Trophoblast cell (in vitro differentiated cells and primary cell): ENCODE results near the gene GRK2.

ENCODE experiments used
- DNase-seq, 2 donors: peaks; one replicate each; pipeline ENCODE4 v3.0.0-alpha.2; 2016
- H2AFZ ChIP-seq: 2 replicates; pipeline ENCODE4 v1.6.1; 2013; ENCODE audit warnings: low read length, moderate library complexity, mild to moderate bottlenecking; ENCODE audit not compliant: insufficient read depth, poor library complexity
- H2AK5ac ChIP-seq: 2 replicates; pipeline ENCODE4 v1.6.1; 2013; ENCODE audit warnings: mild to moderate bottlenecking, low read length
- H2BK120ac ChIP-seq: 2 replicates; pipeline ENCODE4 v1.6.1; 2013; ENCODE audit warnings: low read length, mild to moderate bottlenecking, moderate library complexity; ENCODE audit not compliant: insufficient read depth, poor library complexity
- H2BK12ac ChIP-seq: 2 replicates; pipeline ENCODE4 v1.6.1; 2013; ENCODE audit warnings: mild to moderate bottlenecking, low read length, moderate library complexity
- H2BK5ac ChIP-seq: 2 replicates; pipeline ENCODE4 v1.6.1; 2013; ENCODE audit warnings: low read length, low read depth, moderate library complexity, mild to moderate bottlenecking; ENCODE audit not compliant: poor library complexity
- H3K14ac ChIP-seq: 2 replicates; pipeline ENCODE4 v1.6.1; 2013; ENCODE audit warnings: mild to moderate bottlenecking, low read length
- H3K18ac ChIP-seq: 2 replicates; pipeline ENCODE4 v1.6.1; 2013; ENCODE audit warnings: mild to moderate bottlenecking, low read length
- H3K23ac ChIP-seq: 2 replicates; pipeline ENCODE4 v1.6.1; 2013; ENCODE audit warnings: low read length
- H3K27ac ChIP-seq: 2 replicates; pipeline ENCODE4 v1.5.1; 2013; ENCODE audit warnings: low read depth, mild to moderate bottlenecking, inconsistent platforms, low read length, moderate library complexity
- H3K27me3 ChIP-seq: 2 replicates; pipeline ENCODE4 v1.6.1; 2013; ENCODE audit warnings: inconsistent platforms, mild to moderate bottlenecking, low read length, moderate library complexity; ENCODE audit not compliant: insufficient read depth
- H3K36me3 ChIP-seq, 2 experiments: 1 replicate in 1 of 2; 2 replicates in 1 of 2; pipeline ENCODE4 v1.6.1; 2013; ENCODE audit warnings: low read length in 2 of 2, mild to moderate bottlenecking in 2 of 2, moderate library complexity in 1 of 2; ENCODE audit not compliant: insufficient read depth in 2 of 2, control insufficient read depth in 1 of 2
- H3K4ac ChIP-seq: 2 replicates; pipeline ENCODE4 v1.6.1; 2013; ENCODE audit warnings: low read depth, mild to moderate bottlenecking, low read length, moderate library complexity
- H3K4me1 ChIP-seq, 2 experiments: 1 replicate in 1 of 2; 2 replicates in 1 of 2; pipeline ENCODE4 v1.6.1; 2013; ENCODE audit warnings: low read length in 2 of 2, mild to moderate bottlenecking in 2 of 2, moderate library complexity in 1 of 2; ENCODE audit not compliant: insufficient read depth in 2 of 2, control insufficient read depth in 1 of 2
- H3K4me2 ChIP-seq: 2 replicates; pipeline ENCODE4 v1.6.1; 2013; ENCODE audit warnings: inconsistent platforms, mild to moderate bottlenecking, low read length, moderate library complexity
- H3K4me3 ChIP-seq: 2 replicates; pipeline ENCODE4 v1.5.1; 2013; ENCODE audit warnings: mild to moderate bottlenecking, low read depth, low read length, inconsistent platforms
- H3K79me1 ChIP-seq: one replicate; pipeline ENCODE4 v1.6.1; 2013; ENCODE audit warnings: low read length
- H3K79me2 ChIP-seq: 2 replicates; pipeline ENCODE4 v1.6.1; 2013; ENCODE audit warnings: low read length, mild to moderate bottlenecking; ENCODE audit not compliant: control insufficient read depth, insufficient read depth, poor library complexity
- H3K9ac ChIP-seq: 2 replicates; pipeline ENCODE4 v1.6.1; 2013; ENCODE audit warnings: mild to moderate bottlenecking, low read length
- H3K9me3 ChIP-seq: 2 replicates; pipeline ENCODE4 v1.6.1; 2013; ENCODE audit warnings: low read depth, mild to moderate bottlenecking, control low read depth, inconsistent platforms, low read length; ENCODE audit not compliant: insufficient read depth
- H4K12ac ChIP-seq: 2 replicates; pipeline ENCODE4 v1.6.1; 2013; ENCODE audit warnings: low read depth, mild to moderate bottlenecking, low read length, moderate library complexity
- H4K8ac ChIP-seq: 2 replicates; pipeline ENCODE4 v1.6.1; 2013; ENCODE audit warnings: low read depth, mild to moderate bottlenecking, low read length, moderate library complexity
- H4K91ac ChIP-seq: one replicate; pipeline ENCODE4 v1.6.1; 2013; ENCODE audit warnings: low read depth, mild to moderate bottlenecking, low read length, moderate library complexity
- WGBS: extraction: QIAGEN DNeasy Blood & Tissue Kit; methylation state at CpG from one replicate; pipeline ENCODE4 v1.1.7; 2013; ENCODE audit warnings: missing lambda C conversion rate; ENCODE audit not compliant: insufficient read length, insufficient coverage; ENCODE audit errors: extremely low coverage; 5-methylcytosine and 5-hydroxymethylcytosine counted together

GRK2 gene

DNA sequence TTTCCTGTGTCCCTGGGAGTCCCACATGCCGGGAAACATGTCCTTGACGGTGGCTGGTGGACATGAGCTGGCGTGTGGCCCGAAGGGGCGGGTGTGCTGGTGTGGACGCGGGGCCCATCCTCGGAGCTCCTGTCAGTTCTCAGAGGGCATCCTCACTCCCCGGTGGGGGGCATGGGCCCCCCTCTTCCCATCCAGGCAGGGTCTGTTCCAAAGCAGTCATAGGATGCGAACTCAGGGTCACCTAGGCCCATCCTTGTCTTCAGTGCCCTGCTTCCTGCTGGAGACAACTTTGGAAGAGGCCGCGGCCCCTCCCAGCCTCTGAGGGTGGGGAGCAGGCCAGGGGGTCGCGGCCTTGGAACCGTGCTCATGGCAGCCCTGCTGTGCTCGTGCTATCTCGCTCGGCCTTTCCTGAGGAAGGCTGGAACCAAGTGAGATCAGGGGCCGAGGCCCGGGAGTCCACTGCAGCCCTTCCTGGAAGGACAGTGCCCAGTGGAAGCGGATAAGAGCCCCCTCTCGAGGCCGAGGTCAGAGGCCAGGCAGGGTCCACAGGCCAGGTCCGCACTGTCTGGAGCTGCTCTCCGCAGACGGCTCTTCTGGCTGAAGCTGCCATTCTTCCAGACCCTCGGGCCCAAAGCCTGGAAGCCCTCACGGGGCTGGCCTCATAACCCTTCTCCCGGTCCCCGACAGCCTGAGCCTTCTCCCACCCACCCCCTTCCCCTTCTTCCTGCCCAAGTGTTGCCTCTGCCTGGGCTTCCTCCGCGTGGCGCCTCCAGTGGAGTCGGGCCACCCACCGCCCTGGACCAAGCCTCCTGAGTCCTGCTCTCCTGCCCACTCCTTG, 8.7 kb downstream of the GRK2 start:
- Histone ChIP-seq H4K12ac (no peak overlapping the region), H3K79me2 (peaks cover 2% of the 10 kb centered on the region), H3K36me3 (peaks cover 42 to 48% of the 10 kb centered on the region in 2 experiments), H4K91ac (no peak overlapping the region), H3K18ac (peak overlapping the region; percentile 9), H2BK120ac (no peak overlapping the region), H3K9me3 (no peaks in the 10 kb centered on the region), H2AK5ac (no peak overlapping the region), H3K27me3 (no peaks in the 10 kb centered on the region), H3K4ac (no peak overlapping the region), H2AFZ (no peak overlapping the region), H3K79me1 (no peaks in the 10 kb centered on the region), H3K4me3 (no peak overlapping the region), H3K4me1 (peaks cover 9 to 18% of the 10 kb centered on the region in 2 experiments), H3K9ac (no peak overlapping the region), H4K8ac (no peak overlapping the region), H3K27ac (no peak overlapping the region), H3K4me2 (no peak overlapping the region), H3K23ac (no peak overlapping the region), H2BK5ac (no peak overlapping the region), H3K14ac (no peak overlapping the region), H2BK12ac (no peak overlapping the region)
- no peak for DNase-seq
- WGBS: no CpG with 5 or more reads among the region's 35 CpGs

DNA sequence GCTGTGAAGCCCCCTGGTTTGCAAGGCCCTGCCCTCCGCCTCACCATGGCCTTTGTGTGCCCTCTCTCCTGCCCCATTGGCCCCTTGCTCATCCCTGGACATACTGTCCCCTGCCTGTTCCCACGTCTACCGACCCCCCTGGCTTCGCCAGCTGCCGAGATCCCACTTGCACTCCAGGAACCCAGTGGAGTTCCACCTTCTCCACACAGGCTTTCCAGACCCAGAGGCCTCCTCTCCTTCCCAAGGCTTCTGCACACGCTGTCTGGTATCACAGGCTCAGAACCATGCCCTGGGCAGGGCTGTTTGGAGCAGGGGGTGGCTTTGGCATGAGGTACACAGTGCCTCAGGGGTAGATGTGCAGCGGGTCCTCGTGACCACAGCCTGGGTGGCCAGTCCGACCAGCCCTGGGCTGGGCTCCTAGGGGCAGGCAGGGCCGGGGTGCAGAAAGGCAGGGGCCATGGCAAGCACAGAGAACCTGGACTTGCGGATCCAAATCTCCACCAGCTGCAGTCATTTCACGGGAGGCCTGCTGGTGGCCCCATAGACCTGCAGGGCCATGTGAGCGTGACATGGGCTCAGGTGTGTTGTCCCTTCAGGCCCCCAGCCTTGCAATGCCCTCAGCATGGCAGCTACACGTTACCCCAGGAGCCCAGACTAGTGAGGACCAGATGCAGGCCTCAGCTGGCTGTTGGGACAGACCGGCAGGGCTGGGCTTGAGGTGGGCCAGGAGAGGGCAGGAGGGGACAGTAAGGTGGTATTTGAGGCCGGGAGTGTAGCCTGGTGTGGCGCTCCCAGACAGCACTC, 9.5 kb downstream of the GRK2 start:
- peaks cover 2 to 11% of the 10 kb centered on the region in 2 experiments for H3K4me1 ChIP-seq
- no peak for DNase-seq
- no peak overlapping the region for H4K8ac ChIP-seq
- no peak overlapping the region for H4K12ac ChIP-seq
- H3K4me2 ChIP-seq: no peak overlapping the region
- H2AFZ ChIP-seq: no peak overlapping the region
- no peak overlapping the region for H3K23ac ChIP-seq
- no peak overlapping the region for H3K9ac ChIP-seq
- H2BK120ac ChIP-seq: no peak overlapping the region
- H3K27me3 ChIP-seq: no peaks in the 10 kb centered on the region
- no peaks in the 10 kb centered on the region for H3K79me1 ChIP-seq
- no peak overlapping the region for H3K27ac ChIP-seq
- no peak overlapping the region for H2BK5ac ChIP-seq
- H4K91ac ChIP-seq: no peak overlapping the region
- H3K14ac ChIP-seq: no peak overlapping the region
- no peak overlapping the region for H2AK5ac ChIP-seq
- H3K18ac ChIP-seq: peak overlapping the region; percentile 9
- no peak overlapping the region for H3K4ac ChIP-seq
- peaks cover 50 to 56% of the 10 kb centered on the region in 2 experiments for H3K36me3 ChIP-seq
- H3K79me2 ChIP-seq: peaks cover 2% of the 10 kb centered on the region
- no CpG with 5 or more reads among the region's 17 CpGs for WGBS
- peak overlapping the region; percentile 0 for H3K4me3 ChIP-seq
- H3K9me3 ChIP-seq: no peaks in the 10 kb centered on the region
- no peak overlapping the region for H2BK12ac ChIP-seq

- Histone ChIP-seq H3K9me3 (no peaks in the 10 kb centered on the region), H3K79me2 (peaks cover 2% of the 10 kb centered on the region), H3K4me1 (peaks cover 0 to 8% of the 10 kb centered on the region in 2 experiments), H2AFZ (no peak overlapping the region), H3K14ac (no peak overlapping the region), H3K4me3 (no peak overlapping the region), H4K91ac (no peak overlapping the region), H3K4ac (no peak overlapping the region), H3K79me1 (no peaks in the 10 kb centered on the region), H4K8ac (no peak overlapping the region), H3K18ac (no peak overlapping the region), H4K12ac (no peak overlapping the region), H2AK5ac (no peak overlapping the region), H3K4me2 (no peak overlapping the region), H3K27me3 (no peaks in the 10 kb centered on the region), H2BK120ac (no peak overlapping the region), H2BK5ac (no peak overlapping the region), H3K27ac (no peak overlapping the region), H3K23ac (no peak overlapping the region), H2BK12ac (no peak overlapping the region), H3K36me3 (peaks cover 59 to 65% of the 10 kb centered on the region in 2 experiments), H3K9ac (no peak overlapping the region)
- DNase-seq: no peak
- WGBS: no CpG with 5 or more reads among the region's 16 CpGs
These were observed 10.5 kb downstream of the GRK2 start for GRCh38 chr11:67276781-67277230.

GRCh38 chr11:67277231-67277961, 11.1 kb downstream of the GRK2 start:
- Histone ChIP-seq H3K79me1 (no peaks in the 10 kb centered on the region), H4K91ac (no peak overlapping the region), H3K18ac (no peak overlapping the region), H3K14ac (no peak overlapping the region), H3K27me3 (no peaks in the 10 kb centered on the region), H3K27ac (no peak overlapping the region), H3K4me3 (no peak overlapping the region), H2BK5ac (no peak overlapping the region), H3K79me2 (no peaks in the 10 kb centered on the region), H3K36me3 (peaks cover 60 to 65% of the 10 kb centered on the region in 2 experiments), H3K4me1 (peaks cover 0 to 7% of the 10 kb centered on the region in 2 experiments), H3K9me3 (no peaks in the 10 kb centered on the region), H3K23ac (no peak overlapping the region), H4K12ac (no peak overlapping the region), H2BK120ac (no peak overlapping the region), H2AFZ (no peak overlapping the region), H3K4ac (no peak overlapping the region), H3K4me2 (no peak overlapping the region), H2AK5ac (no peak overlapping the region), H4K8ac (no peak overlapping the region), H3K9ac (no peak overlapping the region), H2BK12ac (no peak overlapping the region)
- WGBS: no CpG with 5 or more reads among the region's 24 CpGs
- DNase-seq: peak in 1 of 2 donors; percentile 33
